Endothelial cell of umbilical vein (primary cell): Measurements from ENCODE around the gene CNTF. TPM values are rescaled to one million over a fixed set of nuclear protein-coding genes. Genes with fewer than 3 reads are reported as not detected.

Experiments
- BruUV-seq: library from RNA; stranded (reverse); fragments of 400-500 nt; replicated peaks from 2 replicates; lab custom pipeline; 2021; lab: Mats Ljungman, UMichigan
- CTCF ChIA-PET: fragments of 300-600, 350-600 bp; sonication (Branson Sonifier 250); formaldehyde crosslinking; loops from one replicate; lab custom pipeline; 2021; ENCODE audit warnings: antibody characterized with exemption, inconsistent platforms; lab: Charles Lee
- POLR2A ChIA-PET: fragments of 300-600, 350-600 bp; sonication (Branson Sonifier 250); formaldehyde crosslinking; loops from one replicate; lab custom pipeline; 2021; ENCODE audit warnings: antibody characterized with exemption, inconsistent platforms; lab: Charles Lee
- DNase-seq: peaks from one replicate; pipeline ENCODE4 v3.0.0-alpha.2; 2011; ENCODE audit warnings: low read depth, low spot score
- FAIRE-seq: peaks from 2 replicates; lab custom pipeline; 2011; peaks lifted over from hg19 to GRCh38; lab: Jason Lieb, UNC
- H2AFZ ChIP-seq: 2 replicates; pipeline ENCODE4 v1.6.0; 2012; ENCODE audit warnings: low read depth, low read length, control low read depth, inconsistent platforms
- H3K27ac ChIP-seq: 2 replicates; pipeline ENCODE4 v1.5.1; 2011; ENCODE audit warnings: low read depth, mild to moderate bottlenecking, control low read depth, low read length, moderate library complexity; ENCODE audit not compliant: insufficient read depth
- H3K27me3 ChIP-seq, 2 experiments: 2 replicates each; pipeline versions ENCODE4 v1.6.0 to v1.6.1; 2011; ENCODE audit warnings: low read length in 2 of 2, mixed read lengths in 1 of 2; ENCODE audit not compliant: control insufficient read depth in 2 of 2, insufficient read depth in 2 of 2
- H3K36me3 ChIP-seq, 2 experiments: 2 replicates in 1 of 2; 3 replicates in 1 of 2; pipeline ENCODE4 v1.5.1; 2011; ENCODE audit warnings: low read length in 2 of 2, mild to moderate bottlenecking in 1 of 2, moderate library complexity in 1 of 2; ENCODE audit not compliant: control insufficient read depth in 2 of 2, insufficient read depth in 2 of 2; ENCODE audit errors: extremely low read depth in 1 of 2
- H3K4me1 ChIP-seq: 3 replicates; pipeline ENCODE4 v1.5.1; 2011; ENCODE audit warnings: mild to moderate bottlenecking, low read length; ENCODE audit not compliant: control insufficient read depth, insufficient read depth; ENCODE audit errors: extremely low read depth
- H3K4me2 ChIP-seq: 2 replicates; pipeline ENCODE4 v1.6.1; 2011; ENCODE audit warnings: low read length, control low read depth, mixed read lengths; ENCODE audit not compliant: insufficient read depth
- H3K4me3 ChIP-seq, 3 experiments: fragments of 200-600 bp in 1 of 3; sonication (generic), shearing (Covaris generic) in 1 of 3; replicated peaks in 1 of 3; 2 replicates each; pipeline ENCODE4 v1.5.1; 2011 to 2016; ENCODE audit warnings: control low read depth in 3 of 3, low read length in 3 of 3, mild to moderate bottlenecking in 2 of 3, inconsistent platforms in 1 of 3, low read depth in 1 of 3, moderate library complexity in 1 of 3; ENCODE audit not compliant: insufficient read depth in 1 of 3
- H3K79me2 ChIP-seq: 2 replicates; pipeline ENCODE4 v1.6.0; 2012; ENCODE audit warnings: low read length, inconsistent platforms; ENCODE audit not compliant: control insufficient read depth, insufficient read depth
- H3K9ac ChIP-seq: replicated peaks from 2 replicates; pipeline ENCODE3; 2011; ENCODE audit warnings: low read length, control low read depth; ENCODE audit not compliant: insufficient read depth; ENCODE audit errors: extremely low read depth
- H3K9me1 ChIP-seq: replicated peaks from 3 replicates; pipeline ENCODE4 v1.6.0; 2011; ENCODE audit warnings: mild to moderate bottlenecking, low read length; ENCODE audit not compliant: control insufficient read depth, insufficient read depth; ENCODE audit errors: extremely low read depth
- H3K9me3 ChIP-seq: replicated peaks from 2 replicates; pipeline ENCODE4 v1.5.1; 2012; ENCODE audit warnings: low read length, inconsistent platforms; ENCODE audit not compliant: control insufficient read depth, insufficient read depth
- H4K20me1 ChIP-seq: replicated peaks from 2 replicates; pipeline ENCODE3; 2011; ENCODE audit warnings: mild to moderate bottlenecking, low read length; ENCODE audit not compliant: control insufficient read depth, insufficient read depth; ENCODE audit errors: extremely low read depth
- EZH2 ChIP-seq: IDR thresholded peaks from 2 replicates; pipeline ENCODE4 v1.6.1; 2012; ENCODE audit warnings: borderline replicate concordance, low read depth, mild to moderate bottlenecking, moderate library complexity, low read length, inconsistent platforms; ENCODE audit not compliant: severe bottlenecking
- FOS ChIP-seq: IDR thresholded peaks from 2 replicates; pipeline ENCODE4 v1.6.1; 2011; ENCODE audit warnings: mild to moderate bottlenecking, low read length, moderate library complexity, borderline replicate concordance; ENCODE audit not compliant: insufficient read depth
- GATA2 ChIP-seq: IDR thresholded peaks from 2 replicates; pipeline ENCODE4 v1.7.0; 2011; ENCODE audit warnings: low read depth, mild to moderate bottlenecking, moderate library complexity, mixed read lengths, low read length; ENCODE audit not compliant: insufficient read length, insufficient read depth
- POLR2A ChIP-seq: IDR thresholded peaks from 2 replicates; pipeline ENCODE4 v1.6.1; 2012; ENCODE audit warnings: low read depth, mild to moderate bottlenecking, control low read depth, low read length
- dilution Hi-C: fragments of 300-500 bp; cut with MboI; formaldehyde crosslinking; loops from one replicate; pipeline ENCODE4 v1.15.0; 2019; ENCODE audit warnings: low sequenced_read_pairs; ENCODE audit not compliant: extremely low pct_ligation_motif_present
- intact Hi-C: fragments of 100-400 bp; cut with micrococcal nuclease; formaldehyde crosslinking; loops from one replicate; pipeline ENCODE4 v1.10.0; 2022
- polyA plus RNA-seq, 4 experiments: library from polyadenylated mRNA; depleted of rRNA in 3 of 4; stranded (reverse) in 3 of 4; unstranded in 1 of 4; fragments of >200 nt; gene quantifications; 2 replicates each; pipeline versions ENCODE4 v1.2.1 to v1.2.3, GENCODE V29; 2011 to 2012; ENCODE audit warnings: missing spikeins in 1 of 4
- total RNA-seq: library from RNA; stranded (reverse); gene quantifications from 2 replicates; pipeline ENCODE4 v1.2.3, GENCODE V29; 2021
- TF ChIP-seq, protein P1 (sequence below): IDR thresholded peaks from 2 replicates; pipeline ENCODE4 v1.6.1; 2011; ENCODE audit not compliant: insufficient read depth, insufficient read length
- TF ChIP-seq, protein P2 (sequence below), 2 donors: IDR thresholded peaks; 1 replicate in 1 of 2; 2 replicates in 1 of 2; pipeline ENCODE4 v1.5.1; 2011; ENCODE audit warnings: low read length in 2 of 2, mild to moderate bottlenecking in 2 of 2, moderate library complexity in 2 of 2, control low read depth in 1 of 2, inconsistent platforms in 1 of 2, low read depth in 1 of 2; ENCODE audit not compliant: insufficient read depth in 1 of 2; ENCODE audit errors: extremely low read depth in 1 of 2

The CNTF gene
- total and polyA plus RNA-seq, 2 donors (not counting 3 experiments of a cell fraction or from before 2014, with no cell fraction given), result 0.84 to 3.3 TPM

- no peaks in the 10 kb centered on the region for H3K9me3 ChIP-seq
- dilution Hi-C loops, result no loop called here
- H3K4me3 ChIP-seq, result peak overlapping the region in 2 of 3 experiments; percentile 59 to 85
- H3K79me2 ChIP-seq, result peaks cover 25% of the 10 kb centered on the region
- no peaks in the 10 kb centered on the region for H4K20me1 ChIP-seq
- no peaks in the 10 kb centered on the region for H3K9me1 ChIP-seq
- FAIRE-seq (peak; percentile 31), DNase-seq (peak; percentile 53)
- peak overlapping the region; percentile 99 for H3K27ac ChIP-seq
- peaks cover 55% of the 10 kb centered on the region for H3K4me1 ChIP-seq
- no peak overlapping the region for H2AFZ ChIP-seq
- H3K4me2 ChIP-seq, result peak overlapping the region; percentile 78
- no TSS peak for BruUV-seq
- H3K9ac ChIP-seq, result peak overlapping the region; percentile 100
- TF ChIP-seq EZH2 (no peak), POLR2A (no peak), GATA2 (no peak), FOS (no peak)
- TF ChIP-seq, protein P1, sequence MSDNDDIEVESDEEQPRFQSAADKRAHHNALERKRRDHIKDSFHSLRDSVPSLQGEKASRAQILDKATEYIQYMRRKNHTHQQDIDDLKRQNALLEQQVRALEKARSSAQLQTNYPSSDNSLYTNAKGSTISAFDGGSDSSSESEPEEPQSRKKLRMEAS, result no peak
- TF ChIP-seq, protein P2, sequence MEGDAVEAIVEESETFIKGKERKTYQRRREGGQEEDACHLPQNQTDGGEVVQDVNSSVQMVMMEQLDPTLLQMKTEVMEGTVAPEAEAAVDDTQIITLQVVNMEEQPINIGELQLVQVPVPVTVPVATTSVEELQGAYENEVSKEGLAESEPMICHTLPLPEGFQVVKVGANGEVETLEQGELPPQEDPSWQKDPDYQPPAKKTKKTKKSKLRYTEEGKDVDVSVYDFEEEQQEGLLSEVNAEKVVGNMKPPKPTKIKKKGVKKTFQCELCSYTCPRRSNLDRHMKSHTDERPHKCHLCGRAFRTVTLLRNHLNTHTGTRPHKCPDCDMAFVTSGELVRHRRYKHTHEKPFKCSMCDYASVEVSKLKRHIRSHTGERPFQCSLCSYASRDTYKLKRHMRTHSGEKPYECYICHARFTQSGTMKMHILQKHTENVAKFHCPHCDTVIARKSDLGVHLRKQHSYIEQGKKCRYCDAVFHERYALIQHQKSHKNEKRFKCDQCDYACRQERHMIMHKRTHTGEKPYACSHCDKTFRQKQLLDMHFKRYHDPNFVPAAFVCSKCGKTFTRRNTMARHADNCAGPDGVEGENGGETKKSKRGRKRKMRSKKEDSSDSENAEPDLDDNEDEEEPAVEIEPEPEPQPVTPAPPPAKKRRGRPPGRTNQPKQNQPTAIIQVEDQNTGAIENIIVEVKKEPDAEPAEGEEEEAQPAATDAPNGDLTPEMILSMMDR (IDR thresholded peaks at IDR 0.05; ENCODE audit: extremely low read depth in 1 of 2, insufficient read depth in 1 of 2, low read depth in 1 of 2, low read length in 2 of 2), result peak; percentile 18 to 26
- ChIA-PET POLR2A (interaction anchor here (0.7 to 1.2 kb wide), 2 partner anchors 8 to 82 kb away, joined by 3 read pairs; no protein-coding TSS in a partner anchor), CTCF (interaction anchor here (0.8 to 5.8 kb wide), 15 partner anchors 9 to 581 kb away, joined by 3 to 62 read pairs (median 4); no protein-coding TSS in a partner anchor)
- intact Hi-C loops, result loop anchor here (1.0 to 10.0 kb wide), 3 partner anchors 98 to 1262 kb away; partner anchors contain the start of gene FAM111A
- H3K36me3 ChIP-seq, result no peaks in the 10 kb centered on the region
- no peaks in the 10 kb centered on the region for H3K27me3 ChIP-seq
These were observed 45.5 kb upstream of the CNTF start for GRCh38 chr11:58576887-58577471.
